ENCODE data around the gene PPP1R27. TPM values are rescaled to one million over a fixed set of nuclear protein-coding genes. Genes with fewer than 3 reads are reported as not detected.

Gene PPP1R27
- total and polyA plus RNA-seq, 4 donors, result 0.31 to 0.35 TPM; not detected in 2

DNA sequence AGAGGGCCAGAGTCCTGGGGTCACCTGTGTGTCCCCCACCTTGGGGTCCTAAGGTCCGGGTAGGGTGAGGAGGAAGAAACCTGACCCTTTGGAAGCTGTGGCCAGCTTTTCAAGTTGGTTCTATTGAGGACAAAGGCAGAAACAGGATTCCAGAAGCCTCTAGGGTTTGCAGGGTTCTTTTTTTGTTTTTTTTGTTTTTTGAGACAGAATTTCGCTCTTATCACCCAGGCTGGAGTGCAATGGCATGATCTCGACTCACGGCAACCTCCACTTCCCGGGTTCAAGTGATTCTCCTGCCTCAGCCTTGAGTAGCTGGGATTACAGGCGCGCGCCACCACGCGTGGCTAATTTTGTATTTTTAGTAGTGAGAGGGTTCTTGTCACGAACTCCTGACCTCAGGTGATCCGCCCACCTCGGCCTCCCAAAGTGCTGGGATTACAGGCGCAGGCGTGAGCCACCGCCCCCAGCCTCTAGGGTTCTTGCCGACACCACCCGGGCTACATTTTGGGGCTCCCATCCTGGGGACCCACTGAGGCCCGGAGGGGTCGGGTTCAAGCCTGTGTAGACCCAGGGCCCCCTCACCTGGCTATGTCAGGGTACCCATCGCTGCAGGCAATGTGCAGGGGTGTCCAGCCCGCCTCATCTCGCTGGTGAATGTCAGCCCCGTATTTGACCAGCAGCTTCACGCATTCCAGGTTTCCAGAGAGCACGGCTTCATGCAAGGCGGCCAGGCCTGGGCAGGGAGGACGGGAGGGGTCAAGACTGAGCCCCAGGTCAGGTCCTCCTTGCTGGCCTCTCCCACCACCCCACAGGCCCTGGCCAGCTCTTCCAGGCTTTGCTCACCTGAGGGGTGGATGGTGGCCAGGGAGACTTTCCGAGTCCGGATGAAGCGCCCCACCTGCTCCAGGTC is 674 bp downstream of the PPP1R27 start:
- WGBS, result 76% methylated on average over 31 of the region's 31 CpGs
- H3K27me3 ChIP-seq (ENCODE audit: control insufficient read depth in 4 of 4, insufficient read depth in 4 of 4, low read length in 3 of 4), result no peaks in the 10 kb centered on the region
- DNase-seq (ENCODE audit: low spot score), result no peak
- H3K36me3 ChIP-seq (ENCODE audit: control insufficient read depth in 4 of 4, insufficient read depth in 3 of 4, low read depth in 1 of 4, low read length in 3 of 4), result no peaks in the 10 kb centered on the region
- TF ChIP-seq TAF1 (conservative IDR thresholded peaks at IDR 0.05) (no peak), YY1 (IDR thresholded peaks at IDR 0.05) (no peak), JUND (IDR thresholded peaks at IDR 0.05) (no peak), HNF4A (conservative IDR thresholded peaks at IDR 0.05) (peak in 1 of 2 donors; percentile 7), SP1 (IDR thresholded peaks at IDR 0.05) (no peak), NR2F2 (IDR thresholded peaks at IDR 0.05) (peak; percentile 58), FOXA1 (IDR thresholded peaks at IDR 0.05) (no peak), GABPA (IDR thresholded peaks at IDR 0.05 in 1 of 2, conservative IDR thresholded peaks at IDR 0.05 in 1 of 2) (no peak), FOXA2 (IDR thresholded peaks at IDR 0.05) (no peak), RXRA (IDR thresholded peaks at IDR 0.05) (no peak), HNF4G (IDR thresholded peaks at IDR 0.05) (no peak), RAD21 (IDR thresholded peaks at IDR 0.05) (no peak), EGR1 (IDR thresholded peaks at IDR 0.05; ENCODE audit: low read depth in 2 of 2) (no peak)
- TF ChIP-seq, protein P1, sequence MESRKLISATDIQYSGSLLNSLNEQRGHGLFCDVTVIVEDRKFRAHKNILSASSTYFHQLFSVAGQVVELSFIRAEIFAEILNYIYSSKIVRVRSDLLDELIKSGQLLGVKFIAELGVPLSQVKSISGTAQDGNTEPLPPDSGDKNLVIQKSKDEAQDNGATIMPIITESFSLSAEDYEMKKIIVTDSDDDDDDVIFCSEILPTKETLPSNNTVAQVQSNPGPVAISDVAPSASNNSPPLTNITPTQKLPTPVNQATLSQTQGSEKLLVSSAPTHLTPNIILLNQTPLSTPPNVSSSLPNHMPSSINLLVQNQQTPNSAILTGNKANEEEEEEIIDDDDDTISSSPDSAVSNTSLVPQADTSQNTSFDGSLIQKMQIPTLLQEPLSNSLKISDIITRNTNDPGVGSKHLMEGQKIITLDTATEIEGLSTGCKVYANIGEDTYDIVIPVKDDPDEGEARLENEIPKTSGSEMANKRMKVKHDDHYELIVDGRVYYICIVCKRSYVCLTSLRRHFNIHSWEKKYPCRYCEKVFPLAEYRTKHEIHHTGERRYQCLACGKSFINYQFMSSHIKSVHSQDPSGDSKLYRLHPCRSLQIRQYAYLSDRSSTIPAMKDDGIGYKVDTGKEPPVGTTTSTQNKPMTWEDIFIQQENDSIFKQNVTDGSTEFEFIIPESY (IDR thresholded peaks at IDR 0.05), result no peak
- TF ChIP-seq, protein P2, sequence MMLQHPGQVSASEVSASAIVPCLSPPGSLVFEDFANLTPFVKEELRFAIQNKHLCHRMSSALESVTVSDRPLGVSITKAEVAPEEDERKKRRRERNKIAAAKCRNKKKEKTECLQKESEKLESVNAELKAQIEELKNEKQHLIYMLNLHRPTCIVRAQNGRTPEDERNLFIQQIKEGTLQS (IDR thresholded peaks at IDR 0.05), result no peak
- TF ChIP-seq, protein P3, sequence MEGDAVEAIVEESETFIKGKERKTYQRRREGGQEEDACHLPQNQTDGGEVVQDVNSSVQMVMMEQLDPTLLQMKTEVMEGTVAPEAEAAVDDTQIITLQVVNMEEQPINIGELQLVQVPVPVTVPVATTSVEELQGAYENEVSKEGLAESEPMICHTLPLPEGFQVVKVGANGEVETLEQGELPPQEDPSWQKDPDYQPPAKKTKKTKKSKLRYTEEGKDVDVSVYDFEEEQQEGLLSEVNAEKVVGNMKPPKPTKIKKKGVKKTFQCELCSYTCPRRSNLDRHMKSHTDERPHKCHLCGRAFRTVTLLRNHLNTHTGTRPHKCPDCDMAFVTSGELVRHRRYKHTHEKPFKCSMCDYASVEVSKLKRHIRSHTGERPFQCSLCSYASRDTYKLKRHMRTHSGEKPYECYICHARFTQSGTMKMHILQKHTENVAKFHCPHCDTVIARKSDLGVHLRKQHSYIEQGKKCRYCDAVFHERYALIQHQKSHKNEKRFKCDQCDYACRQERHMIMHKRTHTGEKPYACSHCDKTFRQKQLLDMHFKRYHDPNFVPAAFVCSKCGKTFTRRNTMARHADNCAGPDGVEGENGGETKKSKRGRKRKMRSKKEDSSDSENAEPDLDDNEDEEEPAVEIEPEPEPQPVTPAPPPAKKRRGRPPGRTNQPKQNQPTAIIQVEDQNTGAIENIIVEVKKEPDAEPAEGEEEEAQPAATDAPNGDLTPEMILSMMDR (IDR thresholded peaks at IDR 0.05; ENCODE audit: low read depth, low read length, missing input control), result no peak
- TF ChIP-seq, protein P4, sequence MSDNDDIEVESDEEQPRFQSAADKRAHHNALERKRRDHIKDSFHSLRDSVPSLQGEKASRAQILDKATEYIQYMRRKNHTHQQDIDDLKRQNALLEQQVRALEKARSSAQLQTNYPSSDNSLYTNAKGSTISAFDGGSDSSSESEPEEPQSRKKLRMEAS (IDR thresholded peaks at IDR 0.05), result peak; percentile 8
- TF ChIP-seq, protein P5, sequence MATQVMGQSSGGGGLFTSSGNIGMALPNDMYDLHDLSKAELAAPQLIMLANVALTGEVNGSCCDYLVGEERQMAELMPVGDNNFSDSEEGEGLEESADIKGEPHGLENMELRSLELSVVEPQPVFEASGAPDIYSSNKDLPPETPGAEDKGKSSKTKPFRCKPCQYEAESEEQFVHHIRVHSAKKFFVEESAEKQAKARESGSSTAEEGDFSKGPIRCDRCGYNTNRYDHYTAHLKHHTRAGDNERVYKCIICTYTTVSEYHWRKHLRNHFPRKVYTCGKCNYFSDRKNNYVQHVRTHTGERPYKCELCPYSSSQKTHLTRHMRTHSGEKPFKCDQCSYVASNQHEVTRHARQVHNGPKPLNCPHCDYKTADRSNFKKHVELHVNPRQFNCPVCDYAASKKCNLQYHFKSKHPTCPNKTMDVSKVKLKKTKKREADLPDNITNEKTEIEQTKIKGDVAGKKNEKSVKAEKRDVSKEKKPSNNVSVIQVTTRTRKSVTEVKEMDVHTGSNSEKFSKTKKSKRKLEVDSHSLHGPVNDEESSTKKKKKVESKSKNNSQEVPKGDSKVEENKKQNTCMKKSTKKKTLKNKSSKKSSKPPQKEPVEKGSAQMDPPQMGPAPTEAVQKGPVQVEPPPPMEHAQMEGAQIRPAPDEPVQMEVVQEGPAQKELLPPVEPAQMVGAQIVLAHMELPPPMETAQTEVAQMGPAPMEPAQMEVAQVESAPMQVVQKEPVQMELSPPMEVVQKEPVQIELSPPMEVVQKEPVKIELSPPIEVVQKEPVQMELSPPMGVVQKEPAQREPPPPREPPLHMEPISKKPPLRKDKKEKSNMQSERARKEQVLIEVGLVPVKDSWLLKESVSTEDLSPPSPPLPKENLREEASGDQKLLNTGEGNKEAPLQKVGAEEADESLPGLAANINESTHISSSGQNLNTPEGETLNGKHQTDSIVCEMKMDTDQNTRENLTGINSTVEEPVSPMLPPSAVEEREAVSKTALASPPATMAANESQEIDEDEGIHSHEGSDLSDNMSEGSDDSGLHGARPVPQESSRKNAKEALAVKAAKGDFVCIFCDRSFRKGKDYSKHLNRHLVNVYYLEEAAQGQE (IDR thresholded peaks at IDR 0.05), result peak; percentile 15
- H3K4me1 ChIP-seq (ENCODE audit: control insufficient read depth in 4 of 4, insufficient read depth in 4 of 4, low read length in 3 of 4), result peaks cover 9 to 30% (median 21%) of the 10 kb centered on the region in 4 donors
- peak overlapping the region in 1 of 2 donors; percentile 8 for H3K9ac ChIP-seq (ENCODE audit: low read depth in 1 of 2, low read length in 2 of 2)
- H3K27ac ChIP-seq (ENCODE audit: low read depth in 1 of 2, low read length in 2 of 2), result peak overlapping the region; percentile 91 to 94
- H3K4me3 ChIP-seq (ENCODE audit: low read depth in 1 of 3, low read length in 3 of 3), result peak overlapping the region; percentile 0 to 80 (median 71)
- H3K9me3 ChIP-seq (ENCODE audit: control insufficient read depth in 4 of 4, low read length in 3 of 4), result no peaks in the 10 kb centered on the region

Measured in liver (tissue), 9 donors.